Measurements from ENCODE around the gene ACAD9.
"Not testable (repeated sequence)": the region's sequence is repeated elsewhere in the genome, so short reads cannot be mapped to it uniquely, and the experiment has no call there.

The ACAD9 gene

DNA sequence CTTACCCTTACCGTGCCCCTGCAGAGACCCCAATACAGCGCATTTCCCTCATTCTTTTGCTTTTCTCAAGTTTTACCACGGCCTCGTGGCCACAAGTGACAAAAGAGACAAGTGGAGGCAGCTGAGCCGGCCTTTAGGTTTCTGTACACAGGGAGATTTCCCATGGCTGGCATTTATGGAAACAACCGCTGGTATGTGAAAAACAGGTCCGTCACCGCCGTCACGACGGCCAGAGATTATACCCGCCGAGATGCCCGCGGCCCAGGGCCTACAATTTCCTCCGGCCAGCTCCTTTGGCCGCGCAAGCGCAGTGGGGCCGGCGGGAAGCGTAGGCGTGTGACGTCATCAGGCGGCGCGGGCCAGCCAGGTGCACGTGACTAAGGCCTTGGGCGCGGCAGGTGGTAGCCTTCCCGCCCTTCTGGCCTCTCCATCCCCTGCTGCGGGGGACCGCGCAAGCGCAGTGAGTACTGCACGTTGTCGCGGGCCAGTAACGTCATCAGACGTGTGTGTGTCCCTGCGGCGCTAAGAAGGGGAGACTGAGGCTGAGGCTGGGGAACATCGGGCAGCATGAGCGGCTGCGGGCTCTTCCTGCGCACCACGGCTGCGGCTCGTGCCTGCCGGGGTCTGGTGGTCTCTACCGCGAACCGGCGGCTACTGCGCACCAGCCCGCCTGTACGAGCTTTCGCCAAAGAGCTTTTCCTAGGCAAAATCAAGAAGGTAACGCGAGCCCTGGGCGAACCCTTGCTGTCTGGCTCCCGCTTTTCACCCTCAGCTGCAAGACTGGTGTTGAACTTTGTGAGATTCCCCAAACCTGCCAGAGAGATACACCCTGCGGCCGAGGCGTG lies at the start of gene ACAD9:
Gene ACAD9, plus strand, starts transcription at position 496 of the 845 bp plus-strand sequence. Its CDS starts 72 bp downstream, at position 568.
- DNase-seq (ENCODE audit: low read depth in 2 of 2) = peak; percentile 93 to 96

DNA sequence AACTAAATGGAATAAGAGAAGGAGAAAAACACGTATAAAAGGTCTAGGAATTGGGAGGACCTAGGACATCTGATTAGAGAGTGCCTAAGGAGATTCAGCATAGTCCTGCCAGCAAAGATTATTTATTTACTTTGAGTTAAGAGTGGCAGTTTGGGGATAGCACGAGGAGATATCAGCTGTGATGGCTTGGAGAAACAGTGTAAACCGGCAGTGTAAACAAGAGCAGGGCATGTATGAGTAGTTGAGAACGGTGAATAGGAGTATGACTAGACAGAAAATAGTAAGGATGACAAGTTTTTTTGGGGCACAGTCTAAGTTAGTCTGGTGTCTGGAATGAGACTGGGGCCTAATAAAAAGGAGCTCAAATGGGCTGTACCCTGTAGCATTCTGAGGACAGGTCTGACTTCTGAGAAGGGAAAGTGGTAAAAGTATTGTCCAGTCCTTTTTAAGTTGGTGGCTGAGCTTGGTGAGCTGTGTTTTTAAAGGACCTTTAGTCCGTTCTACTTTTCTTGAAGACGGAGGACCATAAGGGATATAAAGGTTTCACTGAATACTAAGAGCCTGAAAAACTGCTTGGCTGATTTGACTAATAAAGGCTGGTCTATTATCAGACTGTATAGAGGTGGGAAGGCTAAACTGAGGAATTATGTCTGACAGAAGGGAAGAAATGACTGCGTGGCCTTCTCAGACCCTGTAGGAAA lies 49.3 kb upstream of the ACAD9 start:
- DNase-seq (ENCODE audit: low read depth in 2 of 2) = not testable (repeated sequence)

DNA sequence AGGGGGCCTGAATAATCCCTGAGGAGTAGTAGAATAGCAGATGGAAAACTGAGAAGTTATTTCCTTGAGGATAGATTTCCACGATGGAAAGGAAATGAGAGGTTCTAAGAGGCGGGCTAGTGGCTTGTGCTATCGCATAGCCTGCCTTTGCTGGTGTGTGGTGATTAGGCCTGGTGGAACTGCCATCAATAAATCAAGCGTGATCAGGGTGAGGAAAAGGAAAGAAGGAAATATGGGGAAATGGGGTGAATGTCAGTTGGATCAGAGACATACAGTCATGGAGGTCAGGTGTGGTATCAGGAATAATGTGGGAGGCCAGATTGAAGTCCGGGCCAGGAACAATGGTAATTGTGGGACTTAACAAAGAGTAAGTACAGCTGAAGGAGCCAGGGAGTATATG lies 48.7 kb upstream of the ACAD9 start:
- DNase-seq (ENCODE audit: low read depth in 2 of 2) = not testable (repeated sequence)

DNA sequence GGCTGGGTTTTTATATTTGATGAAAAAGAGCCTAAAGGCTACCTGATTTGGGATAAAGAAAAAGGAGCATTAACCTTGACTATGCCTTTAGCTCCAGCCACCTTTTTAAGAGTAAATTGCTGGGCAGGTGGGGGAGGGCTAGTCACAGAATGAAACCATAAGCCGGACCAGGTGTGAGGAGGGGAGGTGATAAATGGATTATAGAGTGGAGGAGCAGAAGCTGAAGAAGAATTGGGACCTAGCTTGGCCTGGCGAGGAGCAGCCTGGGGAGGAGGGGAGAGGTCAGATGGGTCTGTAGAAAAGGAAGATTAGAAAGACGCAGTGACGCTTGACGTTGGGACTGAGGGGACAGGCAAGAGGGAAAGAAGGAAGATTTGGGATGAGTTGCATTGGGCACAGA lies 46.4 kb upstream of the ACAD9 start:
- not testable (repeated sequence) for DNase-seq (ENCODE audit: low read depth in 2 of 2)

DNA sequence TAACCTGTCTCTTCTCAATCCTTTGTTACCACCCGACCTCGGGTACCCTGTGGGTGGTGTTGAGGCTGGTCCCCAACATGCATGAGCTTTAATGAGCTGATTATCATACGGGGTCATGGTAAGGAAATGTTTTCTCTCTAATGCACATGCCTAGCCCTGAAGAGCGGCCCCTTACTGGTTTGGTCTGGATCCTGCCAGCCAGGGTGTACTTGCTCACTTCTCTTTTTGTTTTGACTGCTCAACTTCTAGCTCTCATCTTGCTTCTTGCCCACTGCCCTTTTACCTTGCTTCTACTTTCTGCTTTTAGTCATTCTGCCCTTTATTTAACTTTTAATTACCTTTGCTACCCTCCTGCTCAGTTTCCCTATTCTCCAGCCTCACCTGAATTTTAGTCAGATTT lies 44.3 kb upstream of the ACAD9 start:
- no peak for DNase-seq (ENCODE audit: low read depth in 2 of 2)

DNA sequence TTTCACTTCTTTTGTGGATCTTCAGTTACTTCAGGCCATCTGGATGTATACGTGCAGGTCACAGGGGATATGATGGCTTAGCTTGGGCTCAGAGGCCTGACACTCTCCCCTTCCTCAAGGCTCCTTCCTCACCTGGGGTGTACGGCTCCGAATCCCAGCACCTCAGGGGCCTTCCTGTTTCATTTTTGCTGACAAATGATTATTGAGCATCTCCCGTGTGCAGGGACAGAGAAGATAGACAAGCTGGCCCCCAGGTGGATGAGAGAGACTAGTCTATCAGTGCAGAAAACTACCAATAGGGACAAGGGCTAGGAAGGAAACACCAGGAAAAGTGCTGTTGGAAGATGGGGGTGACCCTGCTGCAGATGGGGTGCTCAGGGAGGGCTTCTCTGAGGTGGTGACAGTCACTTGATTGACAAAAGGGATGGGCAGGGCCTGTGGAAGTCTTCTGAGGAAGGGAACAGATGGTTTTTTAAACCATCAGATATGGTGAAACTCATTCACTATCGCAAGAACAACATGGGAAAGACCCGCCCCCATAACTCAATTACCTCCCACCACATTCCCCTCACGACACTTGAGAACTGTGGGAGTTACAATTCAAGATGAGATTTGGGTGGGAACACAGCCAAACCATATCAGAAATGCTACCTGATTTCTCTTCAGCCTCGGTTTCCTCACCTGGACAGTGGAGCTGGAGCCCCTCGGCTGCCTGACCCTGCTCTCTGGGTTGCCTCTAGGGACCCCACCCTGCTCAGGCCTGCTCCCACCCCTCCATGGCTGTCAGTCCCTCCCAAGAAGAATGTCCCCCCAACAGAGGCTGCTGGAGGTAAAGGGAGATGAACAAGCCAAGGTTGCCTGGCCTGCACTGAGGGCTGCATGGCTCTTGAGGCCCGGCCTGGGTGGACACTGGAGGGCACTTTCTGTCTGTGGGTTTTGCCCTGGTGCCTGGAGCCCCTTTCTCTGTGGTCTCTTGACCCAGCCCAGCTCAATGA lies 37.2 kb upstream of the ACAD9 start:
- no peak for DNase-seq (ENCODE audit: low read depth in 2 of 2)

DNA sequence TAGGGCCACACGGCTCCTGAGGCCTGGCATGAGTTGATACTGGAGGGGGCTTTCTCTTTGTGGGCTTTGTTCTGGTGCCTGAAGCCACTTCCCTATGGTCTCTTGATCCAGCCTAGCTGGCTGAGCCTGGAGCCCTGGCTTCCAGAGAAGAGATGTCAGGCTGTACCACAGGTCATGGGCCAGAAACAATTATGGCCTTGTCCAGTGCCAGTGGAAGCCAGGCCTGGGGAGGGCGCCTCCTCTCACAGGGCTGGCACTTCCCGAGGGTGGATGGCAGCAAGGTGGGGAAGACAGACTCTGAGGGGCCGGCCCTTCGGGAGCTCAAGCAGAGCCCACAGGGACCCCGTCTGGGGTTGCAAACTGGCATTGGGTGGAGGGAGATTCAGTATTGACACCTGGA lies 34.9 kb upstream of the ACAD9 start:
- DNase-seq (ENCODE audit: low read depth in 2 of 2) = no peak

DNA sequence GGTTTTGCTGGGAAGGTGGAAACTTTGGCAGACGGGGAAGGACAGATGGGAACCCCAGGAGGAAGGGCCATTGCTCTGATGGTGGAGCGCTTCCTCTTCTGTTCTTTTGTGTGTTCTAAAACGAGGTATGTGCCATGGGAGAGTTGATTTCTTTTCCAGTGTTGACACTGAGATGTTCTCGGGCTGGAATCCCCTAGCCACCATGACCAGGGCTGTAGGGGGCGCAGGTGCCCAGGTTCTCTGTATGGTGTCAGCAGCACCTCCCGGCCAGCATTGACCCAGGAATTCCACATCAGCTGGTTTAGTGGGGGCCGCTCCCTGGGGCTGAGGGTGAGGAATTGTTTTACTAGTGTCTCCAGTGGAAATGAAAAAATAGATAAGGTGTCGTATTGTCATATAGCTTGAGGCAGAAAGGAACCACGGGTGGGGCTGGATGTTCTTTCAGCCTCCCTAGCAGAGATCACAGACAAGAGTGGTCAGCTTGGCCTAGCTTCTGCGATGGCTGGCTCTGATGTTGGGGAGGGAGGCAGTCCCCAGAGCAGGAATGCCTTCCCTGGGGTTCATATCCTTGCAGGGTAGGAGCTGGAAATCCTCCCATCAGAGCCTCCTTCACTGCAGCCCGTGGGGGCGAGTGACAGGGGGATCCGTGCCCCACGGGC lies 34.2 kb upstream of the ACAD9 start:
- DNase-seq (ENCODE audit: low read depth in 2 of 2) = no peak

DNA sequence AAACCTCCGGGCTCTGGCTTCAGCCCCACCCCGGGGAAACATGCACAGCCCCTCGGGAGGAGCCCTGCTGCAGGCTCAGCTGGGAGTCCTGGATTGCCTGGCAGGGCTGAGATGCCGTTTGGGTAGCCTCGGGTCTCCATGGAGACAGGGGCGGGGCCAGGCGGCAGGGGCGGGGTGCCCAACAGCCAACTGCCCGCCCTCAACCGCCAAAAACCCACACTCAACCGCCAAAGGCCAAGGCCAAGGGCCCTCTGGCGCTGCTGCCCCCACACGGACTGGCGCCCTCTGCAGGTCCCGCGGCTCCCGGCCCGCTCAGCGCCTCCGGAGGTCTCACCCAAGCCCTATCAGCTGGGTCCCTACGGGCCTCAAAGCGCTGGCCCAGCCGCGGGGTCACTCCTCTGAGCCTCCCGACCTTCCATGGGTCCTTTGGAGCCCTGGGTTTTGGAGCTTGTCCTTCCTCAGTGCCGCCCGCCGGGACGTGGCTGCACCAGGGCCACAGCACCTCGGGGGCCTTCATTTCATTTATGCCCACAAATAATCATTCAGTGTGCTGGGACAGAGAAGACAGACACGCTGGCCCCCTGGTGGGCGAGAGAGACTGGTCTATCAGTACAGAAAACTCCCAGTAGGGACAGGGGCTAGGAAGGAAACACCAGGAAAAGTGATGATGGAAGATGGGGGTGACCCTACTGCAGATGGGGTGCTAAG lies 33.5 kb upstream of the ACAD9 start:
- DNase-seq (ENCODE audit: low read depth in 2 of 2) = peak; percentile 80 to 81

DNA sequence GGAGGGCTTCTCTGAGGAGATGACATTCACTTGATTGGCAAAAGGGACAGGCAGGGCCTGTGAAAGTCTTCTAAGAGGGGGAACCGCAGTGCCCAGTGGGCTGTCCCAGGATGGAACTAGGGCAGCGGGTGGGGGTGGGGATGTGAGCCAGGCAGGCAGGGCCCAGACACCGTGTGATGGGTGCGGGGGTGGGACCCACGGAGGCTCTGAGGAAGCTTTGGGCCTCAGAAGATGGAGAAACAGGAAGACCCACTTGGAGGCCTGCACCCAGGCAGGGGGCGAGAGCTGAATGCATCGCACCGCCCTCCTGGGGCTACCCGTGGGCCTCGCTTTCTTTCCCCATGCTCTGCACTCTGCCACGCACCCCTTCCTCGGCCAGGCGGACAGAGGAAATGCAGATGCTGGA lies 32.9 kb upstream of the ACAD9 start:
- DNase-seq (ENCODE audit: low read depth in 2 of 2) = peak; percentile 12 to 14

DNA sequence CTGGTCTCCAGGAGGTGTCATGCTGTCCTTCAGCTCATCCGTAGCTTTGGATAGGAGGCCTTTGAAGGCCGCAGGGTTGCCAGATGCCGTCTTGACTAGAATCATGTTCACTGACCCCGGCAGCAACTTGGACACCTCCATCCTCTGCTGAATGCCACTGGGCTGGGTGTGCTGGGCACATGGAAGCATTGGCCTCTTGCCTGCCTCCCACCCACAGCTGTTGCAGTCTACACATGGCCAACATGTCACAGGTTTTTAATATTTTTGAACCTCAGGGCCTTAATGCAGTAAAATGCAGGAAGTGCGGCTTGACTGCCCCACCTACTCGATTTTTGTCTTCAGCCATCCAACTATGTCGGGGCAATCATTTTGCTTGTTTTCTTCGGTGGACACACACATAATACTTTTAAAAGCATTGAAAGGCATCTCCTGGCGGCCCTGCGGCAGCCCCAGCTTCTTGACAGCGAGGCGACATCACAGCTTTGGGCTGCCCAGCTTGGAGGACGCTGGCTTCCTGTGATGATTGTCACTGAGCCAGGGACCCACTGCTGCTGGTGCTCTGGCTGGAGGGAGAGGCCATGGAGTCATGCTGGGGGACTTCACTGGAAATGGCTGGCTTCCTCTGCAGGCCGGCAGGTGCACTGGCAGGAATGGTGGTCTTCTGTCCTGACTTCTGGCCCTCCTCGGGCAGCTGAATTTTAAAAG lies 31.6 kb upstream of the ACAD9 start:
- DNase-seq (ENCODE audit: low read depth in 2 of 2) = no peak

DNA sequence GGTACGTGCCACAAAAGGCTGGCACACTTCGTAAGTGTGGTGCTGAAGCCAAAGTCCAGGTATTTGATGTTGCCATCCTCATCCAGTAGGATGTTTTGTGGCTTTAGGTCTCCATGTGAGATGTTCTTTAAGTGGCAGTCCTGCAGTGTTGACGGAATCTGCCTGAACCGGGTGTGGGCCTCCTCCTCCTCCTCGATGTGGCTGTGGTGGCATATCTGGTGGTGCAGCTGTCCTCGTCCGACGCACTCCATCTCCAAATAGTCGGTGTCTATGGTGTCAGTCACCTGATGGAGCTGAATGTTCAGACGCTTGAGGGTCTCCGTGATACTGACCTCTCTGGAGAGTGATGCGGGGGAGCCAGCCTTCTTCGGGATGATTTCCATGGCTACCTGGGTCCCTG lies 30.5 kb upstream of the ACAD9 start:
- DNase-seq (ENCODE audit: low read depth in 2 of 2) = no peak

DNA sequence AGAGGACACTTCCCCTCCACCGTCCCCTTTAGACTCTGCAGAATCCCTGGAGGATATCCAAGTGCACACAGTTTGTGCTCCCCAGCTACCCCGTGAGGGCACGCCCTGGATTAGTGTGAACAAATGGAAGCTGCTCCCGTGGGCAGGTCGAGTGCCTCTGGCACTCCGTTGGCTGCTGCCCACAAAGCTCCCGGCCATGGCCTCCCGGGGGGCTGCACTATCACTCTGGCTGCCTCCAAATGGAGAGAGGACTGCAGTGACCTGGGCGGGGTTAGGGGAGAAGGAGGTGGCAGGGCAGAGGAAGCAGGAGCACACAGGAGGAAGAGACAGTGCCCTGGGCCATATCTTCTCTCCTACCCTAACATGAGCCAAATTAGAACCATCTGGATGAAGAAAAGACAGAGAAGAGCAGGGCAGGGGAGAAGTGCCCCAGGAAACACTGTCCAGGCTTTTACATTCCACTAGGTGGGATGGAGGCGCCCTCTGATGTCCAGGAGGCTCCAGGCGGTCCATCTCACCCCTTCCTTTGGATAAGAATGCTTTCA lies 29.4 kb upstream of the ACAD9 start:
- no peak for DNase-seq (ENCODE audit: low read depth in 2 of 2)

DNA sequence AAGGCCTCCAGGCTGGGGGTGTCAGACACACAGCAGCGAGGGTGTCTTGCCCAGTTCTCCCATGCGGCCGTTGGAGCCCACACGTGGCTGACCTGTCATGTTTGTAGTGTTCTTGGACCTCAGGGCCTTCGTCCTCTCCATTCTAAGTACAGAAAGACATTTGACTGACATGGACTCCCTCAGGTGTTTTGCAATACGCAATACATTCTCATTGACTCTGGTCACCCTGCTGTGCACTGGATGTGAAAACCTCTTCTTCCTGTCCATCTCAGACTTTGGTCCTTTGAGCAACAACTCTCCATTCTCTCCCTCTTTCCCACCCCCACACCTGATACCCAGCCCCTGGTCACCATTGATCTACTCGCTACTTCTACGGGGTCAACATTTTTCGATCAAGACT lies 28.9 kb upstream of the ACAD9 start:
- no peak for DNase-seq (ENCODE audit: low read depth in 2 of 2)

DNA sequence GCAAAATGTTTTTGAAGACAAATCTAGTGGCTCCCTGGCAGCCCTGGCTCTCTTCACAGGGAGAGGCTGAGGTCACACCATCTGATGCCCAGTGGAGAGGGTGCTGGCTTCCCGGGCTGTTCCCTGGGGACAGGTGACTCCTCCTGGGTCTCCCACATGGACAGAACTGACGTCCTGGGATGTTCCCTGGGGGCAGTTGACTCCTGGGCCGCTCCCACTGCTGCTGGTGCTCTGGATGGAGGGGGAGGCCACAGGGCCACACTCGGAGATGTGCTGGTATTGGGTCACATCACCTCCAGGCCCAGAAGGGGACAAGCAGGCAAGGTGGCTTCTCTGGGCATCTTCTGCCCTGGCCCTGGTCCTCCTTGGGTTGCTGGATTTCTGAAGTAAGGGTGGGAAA lies 27.8 kb upstream of the ACAD9 start:
- DNase-seq (ENCODE audit: low read depth in 2 of 2) = no peak

DNA sequence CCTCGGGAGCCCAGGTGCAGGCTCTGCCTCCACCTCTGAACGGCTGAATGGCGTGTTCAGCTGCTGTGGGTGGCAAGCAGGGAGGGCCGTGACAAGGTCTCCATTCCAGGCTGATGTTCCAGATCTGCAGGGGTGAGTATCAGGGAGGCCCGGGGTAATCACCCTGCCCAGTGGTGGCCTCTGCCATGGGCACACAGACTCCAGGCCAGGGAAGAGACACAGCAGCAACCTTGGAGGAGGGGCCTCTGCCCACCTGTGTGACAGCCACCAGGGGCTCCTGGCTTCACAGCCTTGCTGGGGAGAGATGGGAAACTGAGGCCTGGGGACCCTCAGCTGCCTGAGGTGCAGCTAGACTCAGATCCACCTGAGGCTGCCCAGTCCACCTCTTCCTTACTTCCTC lies 25.6 kb upstream of the ACAD9 start:
- DNase-seq (ENCODE audit: low read depth in 2 of 2) = no peak

DNA sequence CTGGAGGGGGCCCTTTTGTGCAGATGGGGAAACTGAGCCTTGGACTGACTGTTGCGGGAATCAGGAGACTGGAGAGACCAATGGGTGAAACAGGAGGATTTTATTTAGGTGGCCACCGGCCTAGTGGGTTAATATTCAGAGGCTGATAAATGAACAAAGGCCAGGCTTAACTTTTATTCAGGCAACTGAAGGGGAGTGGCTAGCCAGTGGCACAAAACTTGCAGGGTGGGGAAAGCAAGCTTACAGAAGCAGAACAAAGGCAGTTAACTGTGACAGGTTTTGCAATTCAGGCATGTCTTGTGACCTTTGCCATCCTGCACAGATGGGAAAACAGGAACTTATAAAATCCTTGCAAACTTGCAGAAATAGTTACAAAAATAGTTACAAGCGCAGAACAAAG lies 24.9 kb upstream of the ACAD9 start:
- no peak for DNase-seq (ENCODE audit: low read depth in 2 of 2)

DNA sequence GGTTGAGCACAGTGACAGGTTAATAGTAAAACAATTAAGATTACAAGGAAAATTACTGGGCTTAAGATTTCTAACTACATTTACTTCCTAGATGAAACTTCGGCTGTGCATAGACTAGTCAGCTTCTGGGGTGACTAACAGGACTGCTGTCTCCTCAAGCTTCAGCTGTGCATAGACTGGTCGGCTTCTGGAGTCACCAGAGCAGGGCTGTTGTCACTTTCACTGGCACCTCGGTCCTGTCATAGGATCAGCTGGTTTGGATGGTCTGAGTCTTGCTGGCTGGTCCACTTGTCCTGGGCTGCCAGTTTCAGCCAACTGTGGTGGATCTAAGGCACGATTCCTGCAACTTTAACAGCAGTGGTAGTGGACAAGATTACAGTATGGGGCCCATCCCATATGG lies 23.9 kb upstream of the ACAD9 start:
- DNase-seq (ENCODE audit: low read depth in 2 of 2) = no peak

DNA sequence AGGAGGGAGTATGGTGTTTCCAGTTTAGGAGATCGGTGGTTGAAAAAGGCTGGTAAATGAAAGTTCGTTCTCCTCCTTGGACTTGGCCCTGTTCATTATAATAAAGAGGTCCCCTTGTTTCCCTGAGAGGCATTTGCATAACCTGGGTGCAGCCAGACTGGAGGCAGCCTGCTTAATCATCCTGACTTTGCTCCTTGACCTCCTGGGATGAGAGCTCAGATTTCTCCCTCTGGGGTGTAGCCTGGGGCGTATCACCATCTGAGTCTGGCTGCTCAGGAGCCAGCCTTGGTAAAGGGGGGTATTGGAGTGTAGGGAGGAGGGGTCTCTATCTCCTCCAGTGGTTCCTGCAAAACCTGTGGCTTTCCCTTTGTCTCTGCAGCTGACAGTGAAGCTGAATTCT lies 21.3 kb upstream of the ACAD9 start:
- no peak for DNase-seq (ENCODE audit: low read depth in 2 of 2)

DNA sequence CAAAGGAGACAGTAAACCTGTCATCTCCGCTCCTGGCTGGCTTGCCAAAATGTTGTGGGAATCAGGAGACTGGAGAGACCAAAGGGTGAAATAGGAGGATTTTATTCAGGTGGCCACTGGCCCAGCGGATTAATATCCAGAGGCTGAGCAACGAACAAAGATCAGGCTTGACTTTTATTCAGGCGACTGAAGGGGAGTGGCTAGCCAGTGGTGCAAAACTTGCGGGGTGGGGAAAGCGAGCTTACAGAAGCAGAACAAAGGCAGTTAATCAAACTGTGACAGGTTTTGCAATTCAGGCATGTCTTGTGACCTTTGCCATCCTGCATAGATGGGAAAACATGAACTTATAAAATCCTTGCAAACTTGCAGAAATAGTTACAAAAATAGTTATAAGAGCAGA lies 19.8 kb upstream of the ACAD9 start:
- DNase-seq (ENCODE audit: low read depth in 2 of 2) = no peak

Data from stimulated activated CD8-positive, alpha-beta memory T cell treated with anti-CD3 and anti-CD28 coated beads, Interleukin-2, amount 100 ng/mL, for 48 hours (primary cell).